Transverse colon (tissue), 4 donors: ENCODE results near the gene GPR176. TPM values are rescaled to one million over a fixed set of nuclear protein-coding genes. Genes with fewer than 3 reads are reported as not detected.

ENCODE experiments used
- small RNA-seq, 4 donors: library from RNA; depleted of rRNA; stranded (forward); fragments of <200 nt; gene quantifications; one replicate each; pipeline ENCODE3, GENCODE V24; 2016
- total RNA-seq, 4 donors: library from RNA; depleted of rRNA; stranded (reverse); fragments of >200 nt; gene quantifications; one replicate each; pipeline ENCODE4 v1.1.0, GENCODE V29; 2016

The GPR176 gene
- total RNA-seq, 4 donors from 2014 or later: 1.6 to 10.9 (median 2.5) TPM; not detected in 1

Small RNA genes lying within 50 kb of the gene (small RNA-seq; reads per million reads assigned to genes)
- gene RF00019: 0 reads per million in 4 donors

Other genes starting within 250 kb of the GPR176 start
- 1 to 10 TPM in 3 of 4 donors, not detected in 1; 1.9 to 8.6 (median 5.6) TPM for gene FSIP1, start 137.4 kb downstream of the GPR176 start, total RNA-seq
- gene EIF2AK4, start 13.8 kb upstream of the GPR176 start, total RNA-seq: 10 to 100 TPM; 22.4 to 52.9 (median 36.5) TPM
- 100 to 1,000 TPM; 216 to 511 (median 283) TPM for gene SRP14, start 118.9 kb upstream of the GPR176 start, total RNA-seq
- gene BMF, start 188.6 kb upstream of the GPR176 start, total RNA-seq: 10 to 100 TPM; 13.3 to 35.4 (median 25.1) TPM
- gene BUB1B, start 240.8 kb upstream of the GPR176 start, total RNA-seq: 10 to 100 TPM in 2 of 4 donors, 1 to 10 TPM in 2; 1.4 to 15.3 (median 8.6) TPM